ENCODE data around the gene CTNND2. TPM values are rescaled to one million over a fixed set of nuclear protein-coding genes. Genes with fewer than 3 reads are reported as not detected.

Gene CTNND2
- total and polyA plus RNA-seq, 10 of the 15 experiments (the other 5 are each of a cell fraction or from before 2014, with no cell fraction given) = 0.02 to 0.16 (median 0.04) TPM; not detected in 7

DNA sequence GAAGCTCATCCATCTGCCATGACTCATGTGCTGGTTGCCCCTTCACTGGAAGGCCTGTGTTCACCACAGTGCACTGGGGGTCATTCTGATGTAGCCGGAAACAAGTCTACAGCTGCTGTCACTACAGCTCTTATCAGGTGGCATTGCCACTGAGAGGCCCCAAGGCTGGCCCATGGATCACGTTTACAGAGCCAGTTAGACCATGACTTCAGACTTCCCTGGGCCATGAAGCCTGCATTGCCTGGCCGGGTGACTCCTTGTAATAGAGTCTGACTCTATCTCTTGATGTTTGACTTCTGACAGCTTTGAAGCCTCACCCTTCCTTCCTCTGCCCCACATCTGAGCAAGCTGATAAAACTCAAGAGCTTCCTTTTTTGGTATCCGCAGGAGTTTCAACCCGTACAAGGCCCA lies 669.7 kb downstream of the CTNND2 start:
- H3K36me3 ChIP-seq (ENCODE audit: control insufficient read depth in 2 of 2, insufficient read depth in 2 of 2, low read length in 1 of 2) = no peaks in the 10 kb centered on the region
- H3K27me3 ChIP-seq (replicated peaks in 1 of 2; ENCODE audit: control insufficient read depth in 2 of 2, insufficient read depth in 2 of 2, low read length in 1 of 2) = no peaks in the 10 kb centered on the region
- in situ Hi-C loops (cut with MboI) (no loop called here), intact Hi-C loops (cut with micrococcal nuclease; ENCODE audit: unreplicated experiment) (no loop called here)
- H3K9me3 ChIP-seq (replicated peaks; ENCODE audit: control insufficient read depth, insufficient read depth, low read length) = no peaks in the 10 kb centered on the region
- RAD21 ChIA-PET (ENCODE audit: unreplicated experiment) = no interaction called here
- FAIRE-seq (no peak), DNase-seq (ENCODE audit: low read depth, low spot score) (no peak), ATAC-seq (no peak)
- H3K79me2 ChIP-seq (ENCODE audit: control insufficient read depth, insufficient read depth, low read length) = no peaks in the 10 kb centered on the region
- H2AFZ ChIP-seq (ENCODE audit: control insufficient read depth, low read depth, low read length) = no peak overlapping the region
- CTCF ChIA-PET = no interaction called here
- H3K4me2 ChIP-seq (ENCODE audit: control insufficient read depth, insufficient read depth) = no peak overlapping the region
- TF ChIP-seq E2F8 (IDR thresholded peaks at IDR 0.05; ENCODE audit: low read depth, partially characterized antibody) (no peak), EGR1 (IDR thresholded peaks at IDR 0.05; ENCODE audit: borderline replicate concordance in 1 of 2, low read depth in 2 of 2, low read length in 2 of 2) (no peak), IKZF1 (conservative IDR thresholded peaks at IDR 0.05) (no peak), IRF4 (IDR thresholded peaks at IDR 0.05; ENCODE audit: low read depth, low read length) (no peak), ZSCAN29 (IDR thresholded peaks at IDR 0.05) (no peak), PML (IDR thresholded peaks at IDR 0.05; ENCODE audit: low read length) (no peak), SMC3 (IDR thresholded peaks at IDR 0.05; ENCODE audit: borderline replicate concordance, low read length) (no peak), BHLHE40 (IDR thresholded peaks at IDR 0.05; ENCODE audit: borderline replicate concordance in 1 of 2, low read depth in 2 of 2, low read length in 1 of 2) (no peak), FOXM1 (IDR thresholded peaks at IDR 0.05; ENCODE audit: low read depth, low read length) (no peak), ZNF384 (IDR thresholded peaks at IDR 0.05; ENCODE audit: borderline replicate concordance, low read depth, low read length) (no peak), LARP7 (IDR thresholded peaks at IDR 0.05) (no peak), ZBTB4 (CRISPR knock-in tag; IDR thresholded peaks at IDR 0.05) (no peak), POLR2A (IDR thresholded peaks at IDR 0.05; ENCODE audit: low read depth, low read length) (no peak), EZH2 (IDR thresholded peaks at IDR 0.05; ENCODE audit: borderline replicate concordance, control insufficient read depth, low read depth, low read length) (no peak), NFYA (IDR thresholded peaks at IDR 0.05; ENCODE audit: borderline replicate concordance, low read depth, low read length) (no peak), JUND (IDR thresholded peaks at IDR 0.05; ENCODE audit: low read depth, low read length) (no peak)
- TF ChIP-seq, protein P1, sequence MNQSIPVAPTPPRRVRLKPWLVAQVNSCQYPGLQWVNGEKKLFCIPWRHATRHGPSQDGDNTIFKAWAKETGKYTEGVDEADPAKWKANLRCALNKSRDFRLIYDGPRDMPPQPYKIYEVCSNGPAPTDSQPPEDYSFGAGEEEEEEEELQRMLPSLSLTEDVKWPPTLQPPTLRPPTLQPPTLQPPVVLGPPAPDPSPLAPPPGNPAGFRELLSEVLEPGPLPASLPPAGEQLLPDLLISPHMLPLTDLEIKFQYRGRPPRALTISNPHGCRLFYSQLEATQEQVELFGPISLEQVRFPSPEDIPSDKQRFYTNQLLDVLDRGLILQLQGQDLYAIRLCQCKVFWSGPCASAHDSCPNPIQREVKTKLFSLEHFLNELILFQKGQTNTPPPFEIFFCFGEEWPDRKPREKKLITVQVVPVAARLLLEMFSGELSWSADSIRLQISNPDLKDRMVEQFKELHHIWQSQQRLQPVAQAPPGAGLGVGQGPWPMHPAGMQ (IDR thresholded peaks at IDR 0.05; ENCODE audit: borderline replicate concordance) = no peak
- H3K4me1 ChIP-seq (ENCODE audit: control insufficient read depth, insufficient read depth, low read length) = no peaks in the 10 kb centered on the region
- H3K27ac ChIP-seq (ENCODE audit: control insufficient read depth, insufficient read depth) = no peak overlapping the region
- WGBS (ENCODE audit: insufficient coverage, insufficient replicate concordance, low lambda C conversion rate, missing lambda C conversion rate) = 8% methylated on average over 5 of the region's 5 CpGs
- H3K4me3 ChIP-seq = no peak overlapping the region
- SMC1A ChIA-PET (ENCODE audit: uncharacterized antibody, unreplicated experiment) = no interaction called here
- POLR2A ChIA-PET = no interaction called here
- H4K20me1 ChIP-seq (ENCODE audit: control insufficient read depth, insufficient read depth) = no peaks in the 10 kb centered on the region
- no peak overlapping the region for H3K9ac ChIP-seq (ENCODE audit: control insufficient read depth, insufficient read depth, low read length)
- BruUV-seq (replicated peaks) = no TSS peak

Measured in GM12878 (cell line).